ENCODE results near the gene LBH.

Gene LBH

GRCh38 chr2:30261695-30262211 is 30.4 kb downstream of the LBH start:
- TF ChIP-seq ZFX (IDR thresholded peaks at IDR 0.05) = no peak
- TF ChIP-seq CTCF (conservative IDR thresholded peaks at IDR 0.05) = no peak
- H3K27ac ChIP-seq = no peak overlapping the region

DNA sequence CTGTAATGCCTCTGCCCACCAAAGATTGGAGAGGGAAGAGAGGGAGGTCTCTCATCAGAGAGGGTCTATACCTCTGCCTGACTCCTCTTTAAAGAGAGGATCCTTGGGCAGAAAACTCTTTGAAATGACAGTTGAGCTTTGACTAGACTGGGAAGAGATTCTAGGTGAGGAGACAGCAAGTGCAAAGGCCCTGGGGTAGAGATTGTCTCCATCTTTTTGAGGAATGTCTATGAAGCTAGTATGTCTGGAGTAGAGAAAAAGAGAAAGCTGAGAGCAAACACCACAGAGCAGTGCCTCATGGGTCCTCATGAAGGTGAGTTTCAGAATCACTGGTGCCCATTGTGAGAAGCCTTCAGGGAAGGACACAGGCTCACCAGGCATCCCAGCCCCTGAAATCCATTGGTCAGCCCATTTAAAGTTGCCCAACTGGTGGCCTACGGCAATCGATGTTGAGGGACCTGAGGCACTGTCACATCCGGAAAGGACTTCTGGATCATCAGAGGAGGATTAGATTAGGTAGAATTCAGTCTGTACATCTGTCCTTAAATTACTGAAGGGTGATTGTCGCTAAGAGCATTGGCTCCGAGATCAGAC is 31.5 kb downstream of the LBH start:
- no peak overlapping the region for H3K27ac ChIP-seq
- TF ChIP-seq CTCF (conservative IDR thresholded peaks at IDR 0.05) (no peak), ZFX (IDR thresholded peaks at IDR 0.05) (no peak)

DNA sequence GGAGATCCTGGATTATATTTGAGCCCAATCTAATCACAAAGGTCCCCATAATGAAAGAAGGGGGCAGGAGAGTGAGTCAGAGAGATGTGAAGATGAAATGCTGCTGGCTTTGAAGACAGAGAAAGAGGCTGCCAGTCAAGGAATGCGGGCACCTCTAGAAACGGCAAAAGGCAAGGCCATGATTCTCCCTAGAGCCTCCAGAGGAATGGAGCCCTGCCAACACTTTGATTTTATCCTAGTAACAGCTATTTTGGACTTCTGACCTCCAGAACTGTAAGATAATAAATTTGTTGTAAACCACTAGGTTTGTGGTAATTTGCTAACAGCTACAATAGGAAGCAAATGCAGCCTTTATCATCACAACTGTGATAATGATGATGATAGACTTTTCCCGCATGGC is 32.9 kb downstream of the LBH start:
- no peak overlapping the region for H3K27ac ChIP-seq
- no peak for TF ChIP-seq ZFX (IDR thresholded peaks at IDR 0.05)
- no peak for TF ChIP-seq CTCF (conservative IDR thresholded peaks at IDR 0.05)

- TF ChIP-seq CTCF (conservative IDR thresholded peaks at IDR 0.05) = no peak
- no peak overlapping the region for H3K27ac ChIP-seq
Measured at GRCh38 chr2:30265052-30266015, 34.0 kb downstream of the LBH start.

GRCh38 chr2:30266051-30266621 is 34.8 kb downstream of the LBH start:
- H3K27ac ChIP-seq = no peak overlapping the region

DNA sequence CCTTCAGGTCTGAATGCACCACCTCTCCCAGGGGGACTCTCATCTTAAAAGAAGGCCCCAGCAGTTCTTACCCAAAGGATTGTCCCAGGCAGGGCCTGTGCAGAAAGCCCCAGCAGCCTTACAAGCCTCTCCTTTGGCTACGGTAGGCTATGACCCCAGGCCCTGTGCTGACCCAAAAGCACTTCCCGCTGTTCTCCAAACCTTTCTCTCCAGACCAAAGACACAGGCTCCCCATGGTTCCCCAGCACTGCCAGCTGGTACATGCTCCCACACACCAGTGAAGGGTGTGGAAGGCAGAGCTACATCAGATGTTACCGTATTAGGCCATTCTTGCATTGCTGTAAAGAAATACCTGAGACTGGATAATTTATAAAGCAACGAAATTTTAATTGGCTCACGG is 35.4 kb downstream of the LBH start:
- no peak overlapping the region for H3K27ac ChIP-seq
- no peak for TF ChIP-seq CTCF (conservative IDR thresholded peaks at IDR 0.05)
- no peak for TF ChIP-seq ZFX (IDR thresholded peaks at IDR 0.05)

More at GRCh38 chr2:30266051-30266621, 34.8 kb downstream of the LBH start:
- TF ChIP-seq ZFX (IDR thresholded peaks at IDR 0.05) (no peak), CTCF (conservative IDR thresholded peaks at IDR 0.05) (no peak)

Measured in C4-2B (cell line).